ENCODE data around the gene TRAF3.
"Not testable (repeated sequence)": the region's sequence is repeated elsewhere in the genome, so short reads cannot be mapped to it uniquely, and the experiment has no call there.

Gene TRAF3

DNA sequence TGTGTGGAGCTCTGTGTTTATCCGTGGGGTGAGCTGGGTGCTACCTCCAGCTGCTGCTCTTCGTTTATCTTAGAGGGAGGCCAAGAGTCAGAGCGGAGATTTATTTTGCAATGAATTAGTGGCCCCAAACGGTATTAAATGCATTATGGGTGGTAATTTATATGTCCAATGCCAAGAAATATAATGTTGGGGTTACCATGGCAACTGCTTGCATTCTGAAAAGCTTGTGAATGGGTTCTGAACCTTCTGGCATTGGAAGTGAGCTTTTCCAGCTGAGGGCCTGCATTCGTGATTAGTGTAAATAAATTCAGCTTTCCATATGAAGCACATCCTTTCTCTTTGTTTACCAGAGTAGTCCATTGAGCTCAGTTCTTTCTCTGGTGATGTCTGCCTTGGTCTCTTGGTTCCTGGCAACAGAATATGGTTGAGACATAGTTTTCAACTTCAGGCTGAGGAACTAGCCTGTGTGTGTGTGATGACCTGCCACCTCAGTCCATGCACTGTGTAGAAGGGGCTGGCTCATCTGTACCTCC lies 51.8 kb downstream of the TRAF3 start:
- TF ChIP-seq, protein P1, sequence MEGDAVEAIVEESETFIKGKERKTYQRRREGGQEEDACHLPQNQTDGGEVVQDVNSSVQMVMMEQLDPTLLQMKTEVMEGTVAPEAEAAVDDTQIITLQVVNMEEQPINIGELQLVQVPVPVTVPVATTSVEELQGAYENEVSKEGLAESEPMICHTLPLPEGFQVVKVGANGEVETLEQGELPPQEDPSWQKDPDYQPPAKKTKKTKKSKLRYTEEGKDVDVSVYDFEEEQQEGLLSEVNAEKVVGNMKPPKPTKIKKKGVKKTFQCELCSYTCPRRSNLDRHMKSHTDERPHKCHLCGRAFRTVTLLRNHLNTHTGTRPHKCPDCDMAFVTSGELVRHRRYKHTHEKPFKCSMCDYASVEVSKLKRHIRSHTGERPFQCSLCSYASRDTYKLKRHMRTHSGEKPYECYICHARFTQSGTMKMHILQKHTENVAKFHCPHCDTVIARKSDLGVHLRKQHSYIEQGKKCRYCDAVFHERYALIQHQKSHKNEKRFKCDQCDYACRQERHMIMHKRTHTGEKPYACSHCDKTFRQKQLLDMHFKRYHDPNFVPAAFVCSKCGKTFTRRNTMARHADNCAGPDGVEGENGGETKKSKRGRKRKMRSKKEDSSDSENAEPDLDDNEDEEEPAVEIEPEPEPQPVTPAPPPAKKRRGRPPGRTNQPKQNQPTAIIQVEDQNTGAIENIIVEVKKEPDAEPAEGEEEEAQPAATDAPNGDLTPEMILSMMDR (IDR thresholded peaks at IDR 0.05; ENCODE audit: insufficient read depth, low read depth, low read length, missing control alignments): no peak
- no peak for DNase-seq (ENCODE audit: low read depth)
- no peak overlapping the region for H3K4me3 ChIP-seq (ENCODE audit: low read length)

DNA sequence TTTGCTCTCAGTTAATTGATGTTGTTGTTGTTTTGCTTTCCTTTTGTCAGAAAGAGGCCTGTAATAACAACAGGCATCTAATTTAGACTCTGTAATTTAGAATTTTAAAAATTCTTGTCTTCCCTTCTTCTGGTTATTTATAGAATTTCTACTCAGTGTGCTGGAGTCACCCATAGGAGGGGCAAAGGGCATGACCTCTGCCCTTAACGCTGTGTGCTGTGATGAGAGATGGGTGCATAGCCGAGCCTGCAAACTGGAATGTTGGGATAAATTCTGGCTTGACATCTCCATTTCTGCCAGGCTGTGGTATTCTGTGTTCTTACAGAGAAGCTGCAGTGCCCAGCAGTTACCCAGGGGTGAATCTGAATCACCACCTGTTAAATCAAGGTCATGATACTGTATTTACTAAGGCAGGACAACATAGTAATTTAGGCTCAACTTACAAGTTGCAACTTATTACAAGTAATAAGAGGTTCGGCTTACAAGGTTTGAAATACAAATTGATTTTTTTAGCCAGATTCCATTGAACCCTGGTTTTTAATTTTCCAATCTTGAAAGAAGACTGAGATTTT lies 53.3 kb downstream of the TRAF3 start:
- no peak overlapping the region for H3K4me3 ChIP-seq (ENCODE audit: low read length)
- DNase-seq (ENCODE audit: low read depth): no peak
- TF ChIP-seq, protein P1 (IDR thresholded peaks at IDR 0.05; ENCODE audit: insufficient read depth, low read depth, low read length, missing control alignments): no peak

DNA sequence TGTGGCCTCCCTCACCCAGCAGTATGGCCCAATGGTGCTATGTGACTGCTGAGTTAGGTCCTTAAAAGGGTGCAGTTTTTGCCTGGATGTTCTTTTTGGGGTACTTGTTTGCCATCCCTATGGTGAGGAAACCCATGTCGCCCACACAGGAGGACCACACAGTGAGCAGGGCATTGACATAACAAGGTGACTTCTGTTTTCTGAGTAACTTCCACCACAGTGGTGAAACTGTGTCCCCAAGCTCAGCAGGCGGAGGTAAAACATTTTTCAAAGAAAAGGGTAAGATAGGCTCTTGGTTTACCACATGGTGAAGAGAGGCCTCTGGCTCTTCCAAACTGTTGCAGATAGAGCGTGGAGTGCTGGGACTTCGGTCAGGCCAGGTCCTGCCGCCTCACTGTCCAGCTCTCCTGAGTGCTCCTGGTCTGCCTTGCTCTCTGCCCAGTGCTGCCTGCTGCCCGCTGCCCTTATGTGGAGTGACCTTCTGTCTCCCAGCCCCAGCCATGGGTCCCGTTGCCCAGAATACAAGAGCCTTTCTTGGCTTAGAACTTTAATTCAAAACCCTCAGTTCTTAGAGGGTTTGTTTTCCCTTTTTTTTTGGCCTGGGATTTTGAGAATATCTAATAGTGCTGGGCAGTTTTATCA lies 54.0 kb downstream of the TRAF3 start:
- no peak for DNase-seq (ENCODE audit: low read depth)
- no peak overlapping the region for H3K4me3 ChIP-seq (ENCODE audit: low read length)
- TF ChIP-seq, protein P1 (IDR thresholded peaks at IDR 0.05; ENCODE audit: insufficient read depth, low read depth, low read length, missing control alignments): no peak

DNA sequence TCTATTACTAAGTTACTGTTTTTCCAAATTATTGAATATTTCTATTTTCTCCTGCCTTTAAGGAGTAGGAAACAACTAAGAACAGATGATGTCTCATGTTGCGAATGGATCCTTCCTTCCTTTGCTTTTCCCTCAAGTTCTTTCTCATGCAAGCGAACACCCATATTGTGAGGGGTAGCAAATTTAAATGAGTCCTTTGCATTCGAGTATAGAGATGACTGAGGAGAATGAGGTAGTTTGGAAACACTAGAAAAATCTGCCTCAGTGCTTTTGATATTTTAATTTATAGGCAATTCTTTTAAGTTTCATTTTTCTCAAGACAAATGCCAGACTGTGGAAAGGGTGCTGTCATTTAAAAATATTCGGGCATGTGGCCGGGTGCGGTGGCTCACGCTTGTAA lies 56.1 kb downstream of the TRAF3 start:
- TF ChIP-seq, protein P1 (IDR thresholded peaks at IDR 0.05; ENCODE audit: insufficient read depth, low read depth, low read length, missing control alignments): no peak
- DNase-seq (ENCODE audit: low read depth): no peak
- H3K4me3 ChIP-seq (ENCODE audit: low read length): no peak overlapping the region

DNA sequence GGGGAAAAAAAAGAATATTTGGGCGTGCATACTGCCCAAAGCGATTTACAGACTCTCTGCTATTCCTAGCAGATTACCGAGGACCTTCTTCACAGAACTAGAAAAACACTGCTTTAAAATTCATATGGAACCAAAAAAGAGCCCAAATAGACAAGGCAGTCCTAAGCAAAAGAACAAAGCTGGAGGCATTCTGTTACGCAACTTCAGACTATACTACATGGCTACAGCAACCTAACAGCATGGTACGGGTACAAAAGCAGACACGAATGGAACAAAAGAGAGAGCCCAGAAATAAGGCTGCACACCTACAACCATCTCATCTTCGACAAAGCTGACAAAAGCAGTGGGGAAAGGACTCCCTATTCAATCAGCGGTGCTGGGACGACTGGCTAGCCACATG lies 56.7 kb downstream of the TRAF3 start:
- DNase-seq (ENCODE audit: low read depth): no peak
- H3K4me3 ChIP-seq (ENCODE audit: low read length): no peak overlapping the region
- TF ChIP-seq, protein P1 (IDR thresholded peaks at IDR 0.05; ENCODE audit: insufficient read depth, low read depth, low read length, missing control alignments): no peak

DNA sequence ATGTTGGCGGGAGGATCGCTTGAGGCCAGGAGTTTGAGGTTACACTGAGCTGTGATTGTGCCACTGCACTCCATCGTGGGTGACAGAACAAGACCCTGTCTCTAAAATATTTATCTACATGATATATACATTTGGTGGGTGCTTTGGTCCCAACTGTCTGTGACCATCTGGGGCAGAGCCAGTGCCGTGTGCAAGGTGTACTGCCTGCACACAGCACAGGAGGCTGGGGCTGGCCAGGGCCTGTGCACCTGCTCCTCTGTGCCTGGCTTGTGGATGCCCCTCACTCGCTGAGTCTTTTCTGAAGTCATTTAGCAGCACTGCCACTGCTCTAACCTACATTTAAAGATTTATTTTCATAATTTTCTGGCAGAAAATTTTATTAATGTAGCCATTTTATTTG lies 58.7 kb downstream of the TRAF3 start:
- DNase-seq (ENCODE audit: low read depth): no peak
- H3K4me3 ChIP-seq (ENCODE audit: low read length): no peak overlapping the region
- TF ChIP-seq, protein P1 (IDR thresholded peaks at IDR 0.05; ENCODE audit: insufficient read depth, low read depth, low read length, missing control alignments): no peak

DNA sequence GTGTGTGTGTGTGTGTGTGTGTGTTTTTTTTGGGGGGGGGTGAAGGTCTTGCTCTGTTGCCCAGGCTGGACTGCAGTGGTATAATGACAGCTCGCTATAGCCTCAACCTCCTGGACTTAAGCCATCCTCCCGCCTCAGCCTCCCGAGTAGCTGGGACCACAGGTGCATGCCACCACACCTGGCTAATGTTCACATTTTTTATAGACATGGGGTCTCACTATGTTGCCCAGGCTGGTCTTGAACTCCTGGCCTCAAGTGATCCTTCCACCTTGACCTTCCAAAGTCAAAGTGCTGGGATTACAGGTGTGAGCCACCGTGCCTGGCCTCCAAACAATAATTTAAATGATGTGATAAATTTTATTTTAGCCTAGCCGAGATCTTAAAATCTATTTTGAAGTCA lies 59.9 kb downstream of the TRAF3 start:
- DNase-seq (ENCODE audit: low read depth): not testable (repeated sequence)

More for the DNA sequence above, 59.9 kb downstream of the TRAF3 start:
- not testable (repeated sequence) for H3K4me3 ChIP-seq (ENCODE audit: low read length)
